Activated T-helper 1 cell treated with Interleukin-2 at 50 U/mL for 16 hours (primary cell): ENCODE measurements around the gene BBC3.

Experiments
- DNase-seq: peaks from one replicate; pipeline ENCODE4 v3.0.0-alpha.2; 2020; ENCODE audit warnings: low read depth

Gene BBC3

GRCh38 chr19:47195434-47195833 is 35.6 kb downstream of the BBC3 start:
- no peak for DNase-seq

DNA sequence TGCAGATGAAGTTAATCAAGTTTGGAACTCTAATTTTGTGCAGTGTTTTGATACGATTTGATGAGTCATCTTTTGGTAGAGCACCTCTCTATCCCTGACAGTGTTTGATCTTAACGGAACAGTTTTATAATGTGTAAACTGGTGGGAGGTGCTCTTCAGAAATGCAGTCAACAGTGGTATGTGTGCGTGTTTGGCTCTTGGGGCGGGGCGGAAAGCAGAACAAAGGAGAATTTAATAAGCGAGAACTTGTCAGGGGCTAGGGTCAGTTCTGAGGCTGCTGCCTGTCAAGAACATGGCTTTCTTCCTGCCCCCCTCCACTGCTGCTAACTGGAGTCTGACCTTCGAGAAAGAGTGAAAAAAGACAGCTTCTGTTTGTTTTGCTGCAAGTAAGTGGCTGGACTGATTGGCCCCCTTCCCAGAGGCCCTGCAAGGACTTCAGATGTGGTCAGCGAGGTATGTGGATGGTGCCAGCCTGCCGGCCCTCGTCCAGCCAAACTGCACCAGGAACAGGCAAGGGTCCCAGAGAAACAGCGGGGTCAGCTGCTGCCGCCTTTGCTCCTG is 40.8 kb downstream of the BBC3 start:
- DNase-seq: peak; percentile 44

DNA sequence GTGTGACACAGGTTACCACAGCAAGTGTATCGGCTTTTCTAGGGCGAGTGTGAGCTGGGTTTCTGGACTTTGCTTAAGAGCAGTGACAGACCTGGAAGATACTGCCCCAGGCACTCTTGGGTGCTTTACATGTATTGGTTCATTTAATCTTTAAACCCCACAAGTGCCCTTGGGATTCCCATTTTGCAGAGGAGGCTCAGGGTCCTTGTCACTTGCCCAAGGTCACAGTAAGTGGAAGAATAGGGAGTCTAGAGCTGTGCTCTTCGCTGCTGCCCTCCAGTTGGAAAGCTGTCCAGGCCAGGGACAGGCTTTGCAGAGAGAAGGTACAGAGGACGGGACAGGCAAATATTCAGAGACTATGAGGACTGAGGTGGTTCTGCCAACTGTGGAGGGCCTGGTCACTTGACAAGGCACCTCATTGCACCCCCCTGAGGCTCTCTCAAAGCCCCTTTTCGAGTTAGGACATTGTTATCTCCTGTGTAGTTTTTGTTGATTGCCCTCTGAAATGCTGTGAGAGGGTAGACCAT is 42.4 kb downstream of the BBC3 start:
- DNase-seq: no peak

- no peak for DNase-seq
Observed at GRCh38 chr19:47187797-47188196, 43.2 kb downstream of the BBC3 start.

DNA sequence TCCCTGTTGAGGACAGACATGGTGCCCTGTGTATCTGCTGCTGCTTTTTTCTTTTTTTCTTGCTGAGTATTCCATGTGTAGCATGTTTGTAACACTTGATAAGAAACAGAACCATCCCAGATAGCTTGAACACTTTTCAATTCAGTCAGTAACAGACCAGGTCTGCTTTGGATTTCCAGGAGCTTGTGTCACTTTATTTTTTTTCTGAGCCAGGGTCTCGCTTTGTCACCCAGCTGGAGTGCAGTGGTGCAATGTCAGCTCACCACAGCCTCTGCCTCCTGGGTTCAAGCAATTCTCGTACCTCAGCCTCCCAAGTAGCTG is 43.7 kb downstream of the BBC3 start:
- no peak for DNase-seq

DNA sequence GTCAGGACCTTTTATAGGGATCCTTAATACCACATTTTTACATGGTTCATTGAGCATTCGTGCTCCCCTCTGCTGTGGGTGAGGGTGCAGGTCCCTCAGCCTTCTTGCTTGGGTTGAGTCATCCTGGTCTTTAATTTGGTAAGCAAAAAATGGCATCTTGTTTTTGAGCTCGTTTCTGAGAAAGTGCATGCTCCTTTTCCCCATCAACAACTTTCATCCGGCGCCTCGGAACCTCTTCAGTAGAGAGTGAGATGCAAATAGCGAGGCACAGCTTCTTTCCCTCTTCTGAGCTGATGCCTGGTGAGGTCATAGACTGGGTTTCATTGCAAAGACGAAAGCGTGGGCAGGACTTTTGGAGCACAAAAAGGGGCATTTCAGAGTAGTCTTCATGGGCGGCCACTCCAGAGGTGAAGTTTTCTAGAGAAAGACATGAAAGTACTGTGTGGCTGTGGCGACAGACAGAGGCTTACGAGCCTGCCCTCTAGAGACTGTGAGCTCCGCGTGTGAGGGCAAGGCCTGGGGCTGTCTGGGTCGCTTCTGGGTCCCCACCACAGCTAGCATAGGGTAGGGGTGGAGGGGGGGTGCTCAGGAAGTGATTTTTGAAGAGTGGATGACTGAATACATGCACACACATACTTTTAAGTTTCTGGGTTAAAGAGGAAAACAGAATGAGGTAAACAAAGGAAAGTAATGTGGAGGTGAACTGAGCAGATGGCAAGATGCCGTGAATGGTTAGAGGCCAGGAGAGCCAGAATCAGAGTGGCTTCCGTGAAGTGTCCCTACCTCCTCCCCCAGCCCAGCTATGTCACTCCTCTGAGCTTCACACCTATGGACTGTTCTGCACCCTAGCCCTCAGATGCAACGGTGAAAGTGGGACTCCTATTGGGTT is 44.3 kb downstream of the BBC3 start:
- DNase-seq: peak; percentile 67

DNA sequence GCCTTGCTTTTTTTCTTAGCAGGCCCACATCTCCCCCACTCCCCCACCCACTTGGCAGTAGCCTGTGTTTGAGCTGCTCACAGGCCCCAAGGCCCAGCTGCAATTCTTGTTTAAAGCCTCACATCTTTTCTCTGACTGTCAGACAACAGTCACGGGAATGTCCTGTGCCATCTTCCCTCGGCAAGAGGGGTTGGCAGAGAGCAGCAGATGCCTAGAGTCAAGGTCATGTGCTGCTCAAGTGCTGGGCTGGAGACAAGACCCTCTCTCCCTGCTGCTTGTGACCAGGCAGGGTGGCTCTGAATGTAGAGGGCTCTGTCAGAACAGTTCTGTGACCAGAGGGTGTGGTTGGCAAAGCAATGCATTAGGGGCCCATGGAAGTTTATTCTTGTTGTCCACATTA is 47.4 kb downstream of the BBC3 start:
- no peak for DNase-seq

- DNase-seq: no peak
Observed at GRCh38 chr19:47179653-47180310, 51.2 kb downstream of the BBC3 start.

DNA sequence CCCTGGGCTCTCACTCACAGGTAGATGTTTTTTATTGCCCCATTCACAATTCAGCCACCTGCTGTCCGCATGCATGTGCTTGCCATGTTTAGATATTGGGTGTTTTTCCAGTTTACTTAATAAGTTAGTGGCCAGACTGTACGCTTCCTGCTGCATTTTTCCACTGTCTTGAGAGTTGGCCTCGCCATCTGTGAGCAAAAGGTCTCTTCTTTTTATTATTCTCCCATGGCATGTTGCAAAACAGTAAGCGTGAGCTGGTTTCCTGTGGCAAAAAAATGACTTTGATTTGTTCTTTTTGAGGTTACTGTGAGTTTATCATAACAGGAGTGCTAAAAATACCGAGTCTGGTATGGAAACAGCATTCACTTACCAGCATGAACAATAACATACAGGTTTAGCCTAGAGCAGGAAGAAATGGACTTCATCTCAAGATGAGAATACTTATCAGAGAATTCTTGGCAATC is 54.3 kb downstream of the BBC3 start:
- DNase-seq: peak; percentile 14

- DNase-seq: no peak
Observed at GRCh38 chr19:47176071-47176626, 54.9 kb downstream of the BBC3 start.

DNA sequence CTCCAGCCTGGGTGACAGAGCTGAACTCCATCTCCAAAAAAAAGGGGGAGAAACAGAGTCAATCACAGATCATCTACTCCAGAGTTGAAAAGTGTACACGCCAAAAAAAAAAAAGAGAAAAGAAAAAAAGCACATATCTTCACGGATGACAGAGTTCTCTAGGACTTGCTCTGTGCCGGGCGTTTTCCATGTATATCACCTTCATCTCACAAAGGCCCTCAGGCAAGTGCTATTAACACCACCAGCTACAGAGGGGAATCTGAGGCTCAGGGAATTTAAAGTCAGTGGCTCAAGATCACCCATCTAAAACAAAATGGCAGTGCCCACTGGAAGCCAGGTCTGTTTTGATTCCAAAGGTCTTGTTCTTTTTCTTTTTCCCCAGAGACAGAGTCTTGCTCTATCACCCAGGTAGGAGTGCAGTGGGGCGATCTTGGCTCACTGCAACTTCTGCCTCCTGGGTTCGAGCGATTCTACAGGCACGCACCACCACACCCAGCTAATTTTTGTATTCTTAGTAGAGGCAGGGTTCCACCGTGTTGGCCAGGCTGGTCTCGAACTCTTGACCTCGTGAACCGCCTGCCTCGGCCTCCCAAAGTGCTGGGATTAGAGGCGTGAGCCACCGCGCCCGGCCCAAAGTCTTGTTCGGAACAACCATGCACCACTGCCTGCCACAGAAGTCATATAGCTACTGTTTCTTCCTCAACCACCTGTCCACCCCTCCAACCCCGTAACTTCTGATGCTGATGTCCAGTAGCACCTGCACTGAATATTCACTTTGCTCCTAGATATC is 58.1 kb downstream of the BBC3 start:
- DNase-seq: no peak
